MV-4-11 (cell line): ENCODE data around the gene CAMKK2.
"Not testable (repeated sequence)": the region's sequence is repeated elsewhere in the genome, so short reads cannot be mapped to it uniquely, and the experiment has no call there.

Source experiments
- DNase-seq: peaks from one replicate; lab custom pipeline; 2025; lab: John Stamatoyannopoulos, UW

Gene CAMKK2

DNA sequence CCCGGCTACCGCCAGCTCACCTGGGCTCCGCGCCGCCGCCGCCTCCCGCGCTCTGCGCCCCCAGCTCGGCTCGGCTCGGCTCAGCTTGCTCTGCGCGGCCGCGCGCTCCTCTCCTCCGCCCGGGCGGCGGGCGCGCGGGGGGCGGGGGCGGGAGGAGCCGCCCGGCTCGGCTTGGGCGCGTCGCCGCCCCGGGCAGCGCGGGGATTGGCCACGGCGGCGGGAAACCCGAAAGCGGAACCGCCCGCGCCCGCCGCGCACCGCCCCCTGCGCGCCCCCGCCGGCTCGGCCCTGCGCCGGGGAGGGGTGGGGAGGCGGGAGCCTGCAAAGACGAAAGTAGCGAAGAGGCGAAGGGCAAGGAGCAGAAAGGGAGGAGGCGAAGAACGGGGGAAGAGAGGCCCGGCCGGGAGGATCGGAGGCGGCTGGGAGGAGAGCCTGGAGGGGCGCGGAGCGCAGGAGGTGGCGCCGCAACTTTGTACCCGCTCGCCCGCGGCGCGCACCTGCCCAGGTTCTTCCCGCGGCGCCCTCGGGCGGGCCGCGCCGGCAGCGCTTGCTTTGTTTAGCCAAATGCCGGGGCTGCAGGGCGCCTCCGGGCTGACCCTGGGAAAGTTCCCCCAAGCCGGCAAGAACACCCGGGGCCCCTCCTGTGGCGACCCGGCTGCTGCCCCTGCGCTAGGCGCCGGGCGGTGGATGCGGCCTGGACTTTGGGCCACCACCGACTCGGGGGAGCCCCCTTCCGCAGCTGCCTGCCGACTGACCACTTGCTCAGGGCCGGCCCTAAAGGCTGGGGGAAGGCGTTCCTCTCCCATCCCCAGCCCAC, at the start of gene CAMKK2:
CAMKK2 (minus strand) TSS at position 92 of the 817 bp plus-strand sequence. CDS start 22,183 bp downstream, outside the sequence.
- DNase-seq: peak; percentile 67

DNA sequence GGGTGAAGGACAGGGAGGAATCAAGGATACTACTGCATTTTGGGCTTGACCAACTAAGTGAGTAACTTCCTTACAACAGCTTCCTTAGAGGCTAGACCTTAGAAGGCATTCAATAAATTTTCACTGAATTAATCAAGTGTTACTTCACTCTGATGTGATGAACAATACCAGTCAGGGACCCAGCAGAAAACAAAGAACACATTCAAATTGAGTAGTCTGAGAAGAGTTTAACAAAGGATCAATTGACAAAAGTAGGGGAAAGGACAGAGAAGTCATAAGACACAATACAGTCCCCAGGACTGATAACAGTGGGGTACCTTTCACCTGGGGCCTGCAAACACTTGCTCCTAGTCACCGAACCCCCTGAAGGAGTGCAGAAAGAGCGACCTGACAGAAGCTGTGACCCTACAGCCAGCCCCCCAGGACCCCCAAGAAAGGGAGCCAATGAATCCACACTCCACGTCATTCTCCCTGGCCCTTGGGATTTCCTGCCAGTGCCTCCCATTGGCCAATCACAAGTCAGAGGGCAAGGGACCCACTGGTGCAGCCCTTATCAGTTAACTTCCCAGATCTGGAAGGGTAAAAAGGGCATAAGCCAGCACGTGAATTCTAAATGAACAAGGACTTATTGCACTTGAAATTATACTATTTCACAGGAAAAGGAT, 48.8 kb upstream of the CAMKK2 start:
- DNase-seq: no peak

DNA sequence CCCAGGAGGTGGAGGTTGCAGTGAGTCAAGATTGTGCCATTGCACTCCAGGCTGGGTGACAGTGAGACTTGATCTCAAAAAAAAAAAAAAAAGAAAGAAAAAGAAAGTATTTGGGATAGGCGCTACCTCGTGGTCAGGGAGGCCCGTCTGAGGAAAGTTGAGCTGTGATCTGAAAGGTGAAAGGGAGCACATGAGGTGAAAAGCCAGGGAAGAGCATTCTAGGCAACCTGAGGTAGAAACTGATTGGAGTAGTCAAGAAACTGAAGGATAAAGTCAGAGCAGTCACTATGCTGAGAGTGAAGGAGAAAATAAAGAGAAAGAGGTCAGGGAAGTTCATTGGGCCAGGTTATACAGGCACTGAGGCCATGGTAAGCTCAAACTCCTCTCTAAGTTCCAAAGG, 48.0 kb upstream of the CAMKK2 start:
- no peak for DNase-seq

DNA sequence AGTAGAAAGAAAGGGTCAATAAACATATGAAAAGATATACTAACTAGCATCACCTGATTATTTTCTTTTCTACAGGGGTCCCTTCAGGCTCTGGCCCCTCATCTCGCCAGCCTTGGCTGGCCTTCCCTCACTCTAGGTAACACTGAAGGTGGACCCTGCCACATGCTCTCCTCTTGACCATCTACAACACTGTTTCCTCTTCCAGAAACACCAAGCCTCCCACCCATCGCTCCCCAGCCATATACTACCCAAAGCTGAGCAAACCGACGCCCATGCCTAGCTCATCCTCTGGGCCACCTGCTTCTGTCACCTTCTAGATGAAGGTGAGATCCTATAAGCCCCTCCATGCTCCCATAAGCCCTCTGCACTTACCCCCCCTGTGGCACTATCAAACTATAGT, 40.9 kb upstream of the CAMKK2 start:
- no peak for DNase-seq

DNA sequence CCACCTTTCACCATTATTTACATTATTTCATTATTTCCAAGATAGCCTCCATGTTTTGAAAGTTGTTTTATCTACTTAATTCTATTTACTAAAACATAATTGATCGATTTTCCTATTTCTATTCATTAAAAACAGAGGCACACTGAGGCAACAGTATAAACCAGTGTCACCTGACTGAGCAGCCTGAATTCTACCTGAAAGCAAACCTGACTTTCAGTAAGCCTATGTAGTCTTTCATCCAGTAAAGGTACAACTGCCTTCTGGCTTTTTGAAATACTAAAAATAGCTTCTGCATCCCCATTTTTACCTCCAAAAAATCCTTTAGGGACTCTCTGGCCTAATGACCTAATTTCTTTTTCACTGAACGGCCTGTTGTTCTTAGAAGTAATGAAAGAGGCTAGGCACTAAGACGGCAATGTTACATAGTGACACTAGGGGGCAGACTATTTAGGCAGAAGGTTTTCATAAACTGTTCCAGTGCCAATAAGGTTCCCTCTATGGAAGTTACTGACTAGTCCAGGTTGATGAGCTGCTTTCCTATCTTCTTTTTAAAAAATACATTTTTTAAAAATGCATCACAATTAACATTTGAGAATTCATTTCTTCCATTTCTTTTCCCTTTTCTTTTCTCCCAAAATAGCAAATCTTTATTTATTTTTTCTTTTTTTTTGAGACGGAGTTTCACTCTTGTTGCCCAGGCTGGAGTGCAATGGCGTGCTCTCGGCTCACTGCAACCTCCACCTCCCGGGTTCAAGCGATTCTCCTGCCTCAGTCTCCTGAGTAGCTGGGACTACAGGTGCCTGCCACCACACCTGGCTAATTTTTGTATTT, 38.2 kb upstream of the CAMKK2 start:
- DNase-seq: peak; percentile 67

DNA sequence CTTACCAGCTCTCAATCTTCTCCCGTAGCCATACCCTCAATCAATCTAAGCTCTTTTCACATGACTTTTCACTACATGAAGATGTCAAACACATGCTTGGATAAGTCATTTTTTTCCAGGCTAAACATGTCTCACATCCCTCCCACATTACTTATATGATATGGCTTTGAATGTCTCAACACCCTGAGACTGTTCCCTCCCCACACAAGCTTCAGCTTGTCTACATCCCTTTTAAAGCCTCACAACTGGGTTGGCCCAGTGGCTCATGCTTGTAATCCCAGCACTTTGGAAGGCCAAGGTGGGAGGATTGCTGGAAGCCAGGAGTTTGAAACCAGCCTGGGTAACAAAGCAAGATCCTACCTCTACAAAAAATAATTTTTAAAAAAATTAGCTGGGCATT, 37.2 kb upstream of the CAMKK2 start:
- DNase-seq: no peak

DNA sequence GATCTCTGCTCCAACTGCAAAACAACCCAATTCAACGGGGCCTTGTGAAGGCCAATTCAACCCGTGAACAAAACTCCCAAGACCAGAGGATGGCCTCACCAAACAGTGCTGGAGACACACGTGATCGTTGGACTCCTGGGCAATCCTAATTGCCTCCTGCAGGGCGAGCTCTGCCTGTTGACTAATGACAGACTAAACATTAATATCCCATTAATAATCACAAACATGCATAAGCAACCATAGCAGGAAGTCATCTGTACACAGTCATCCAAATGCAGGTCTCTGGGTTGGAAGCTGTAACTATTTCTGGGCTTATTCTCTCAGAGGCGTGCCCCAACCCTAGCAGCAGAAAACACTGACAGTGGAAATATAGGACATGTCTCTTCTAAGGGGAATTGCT, 34.7 kb upstream of the CAMKK2 start:
- DNase-seq: no peak

DNA sequence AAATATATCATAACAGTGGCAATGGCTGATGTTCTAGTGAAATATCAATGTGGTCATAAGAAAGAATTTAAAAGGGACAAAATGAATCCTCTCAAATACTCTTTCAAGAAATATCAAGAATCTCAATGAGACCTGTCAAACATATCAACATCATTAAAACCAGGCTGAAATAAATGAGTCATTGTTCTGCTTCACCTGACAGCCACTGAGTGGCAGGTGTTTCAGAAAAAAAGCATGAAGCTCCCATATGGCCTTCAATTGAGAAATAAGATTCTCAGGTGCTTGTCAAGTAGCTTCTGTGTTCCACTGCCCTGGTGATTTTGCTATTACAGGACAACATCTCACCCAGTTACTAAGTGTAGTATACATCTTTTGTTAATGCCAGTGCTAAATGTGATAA, 34.2 kb upstream of the CAMKK2 start:
- no peak for DNase-seq

DNA sequence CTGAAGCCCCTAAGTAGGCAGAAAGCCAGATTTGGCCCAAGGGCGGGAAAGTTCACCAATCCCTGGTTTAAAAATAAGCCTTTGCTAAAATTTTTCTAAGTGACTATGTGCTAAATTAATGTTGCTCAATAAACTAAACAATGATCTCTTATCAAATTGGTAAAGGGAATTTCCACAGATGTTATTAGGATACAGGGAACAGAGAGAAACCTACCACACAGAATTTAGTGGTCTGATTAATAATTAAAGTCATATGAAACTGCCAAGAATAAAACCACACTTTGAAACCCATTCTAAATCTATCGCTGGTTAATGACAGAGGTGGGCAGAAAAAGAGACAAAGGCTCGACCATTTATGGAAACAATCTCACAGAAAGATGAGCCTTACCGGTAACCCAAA, 33.7 kb upstream of the CAMKK2 start:
- no peak for DNase-seq

DNA sequence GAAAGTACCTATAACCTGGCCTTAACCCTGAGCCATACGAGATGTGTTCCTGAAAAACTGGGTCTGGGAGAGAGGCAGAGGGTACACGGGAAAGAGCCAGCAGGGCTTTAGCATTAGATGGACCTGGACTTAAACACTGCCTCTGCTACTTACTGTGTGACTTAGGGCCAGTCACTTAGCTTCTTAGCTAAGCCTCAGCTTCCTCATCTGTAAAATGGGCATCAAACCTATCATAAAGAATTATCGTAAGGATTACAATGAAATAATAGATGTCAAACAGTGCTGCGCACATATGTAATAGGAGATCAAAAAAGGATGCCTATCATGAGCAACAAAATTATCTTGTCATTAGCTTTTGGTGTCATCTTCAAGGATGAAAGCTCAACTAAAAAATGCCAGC, 32.1 kb upstream of the CAMKK2 start:
- DNase-seq: no peak

DNA sequence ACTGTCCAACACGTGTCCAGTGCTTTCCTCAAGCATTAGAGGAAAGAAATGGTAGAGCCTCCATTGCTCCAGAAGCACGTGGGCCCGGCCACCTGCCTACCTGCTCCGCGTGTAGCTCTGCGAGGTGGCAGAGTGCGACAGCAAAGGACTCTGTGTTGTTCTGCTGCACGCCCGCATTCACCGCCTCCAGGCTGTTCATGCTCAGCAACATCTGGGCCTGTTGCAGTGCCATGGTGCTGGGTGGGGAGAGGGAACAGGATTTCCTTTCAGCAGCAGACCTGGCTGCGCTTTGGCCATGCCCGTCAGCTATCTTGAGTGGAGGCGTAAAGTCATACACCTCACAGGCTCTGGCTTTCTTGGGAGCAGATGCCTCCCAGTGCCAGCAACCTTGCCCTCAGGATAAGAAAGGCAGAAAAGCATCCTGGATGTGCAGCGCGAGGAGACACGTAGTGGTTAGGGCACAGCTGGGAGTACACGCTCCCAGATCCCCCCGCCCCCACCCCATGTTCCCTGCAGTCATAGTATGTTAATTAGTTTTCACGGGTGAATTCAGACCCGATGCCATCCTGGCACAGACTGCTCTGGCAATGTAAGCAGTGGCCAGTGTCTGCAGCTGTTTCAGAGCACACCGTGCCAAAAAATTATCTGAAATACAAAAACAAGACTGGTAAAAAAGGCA, 30.6 kb upstream of the CAMKK2 start:
- DNase-seq: no peak

DNA sequence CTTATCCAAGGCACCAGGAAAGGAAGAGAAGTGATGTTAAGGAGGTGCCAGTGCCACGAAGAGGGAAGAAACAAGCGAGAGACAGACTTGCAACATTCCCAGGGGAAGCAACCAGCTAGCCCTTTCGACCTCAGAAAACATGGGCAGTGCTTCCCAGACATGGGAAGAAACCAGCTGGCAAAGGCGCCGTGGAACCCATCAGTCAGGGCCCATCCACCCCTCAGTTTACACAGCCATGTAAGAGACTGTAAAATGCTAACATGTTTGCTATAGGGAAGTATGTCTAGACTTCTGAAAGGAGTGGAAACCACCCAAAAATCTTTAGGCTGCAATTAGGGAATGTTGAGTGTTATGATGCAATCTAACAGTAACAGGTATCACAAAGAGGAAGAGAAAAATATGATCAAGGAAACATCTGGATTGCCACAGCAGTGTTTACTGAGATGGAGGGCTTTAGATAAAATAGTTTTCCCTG, 29.4 kb upstream of the CAMKK2 start:
- DNase-seq: peak; percentile 36

DNA sequence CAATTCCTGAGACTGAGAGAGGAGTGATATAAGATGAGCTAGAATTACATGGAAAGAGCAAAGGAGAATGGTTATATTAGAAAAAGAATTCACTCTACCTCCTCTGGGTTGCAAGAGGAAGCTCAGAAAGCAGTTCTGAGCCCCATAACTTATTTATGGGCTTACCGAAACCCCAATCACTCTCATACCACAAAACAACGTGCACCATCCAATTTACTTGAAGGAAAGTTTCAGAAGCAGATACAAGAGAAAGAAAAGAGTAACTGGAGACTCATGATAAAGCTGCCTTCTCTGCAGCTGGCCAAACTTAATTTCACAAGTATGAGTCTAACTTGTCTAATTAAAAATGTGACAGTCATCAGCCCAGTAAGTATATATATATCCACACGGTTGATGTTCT, 27.4 kb upstream of the CAMKK2 start:
- no peak for DNase-seq

DNA sequence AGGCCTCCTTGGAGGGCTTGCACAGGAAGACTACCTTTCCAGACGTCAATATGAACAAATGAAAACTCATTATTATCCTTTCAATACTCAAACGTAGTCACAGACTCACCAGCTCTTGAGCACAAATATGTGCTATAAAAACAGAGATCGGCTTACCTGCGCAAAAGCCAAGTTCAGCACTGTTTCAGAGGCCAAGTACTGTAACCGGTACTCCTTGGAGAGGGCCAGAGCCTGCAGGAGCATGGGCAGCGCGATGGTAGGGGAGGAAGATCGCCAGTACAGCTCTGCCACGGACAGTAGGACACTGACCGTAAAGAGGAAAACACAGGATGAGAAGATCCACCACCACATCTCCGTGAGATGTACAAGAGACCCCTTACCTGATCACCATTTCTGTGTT, 21.6 kb upstream of the CAMKK2 start:
- no peak for DNase-seq

DNA sequence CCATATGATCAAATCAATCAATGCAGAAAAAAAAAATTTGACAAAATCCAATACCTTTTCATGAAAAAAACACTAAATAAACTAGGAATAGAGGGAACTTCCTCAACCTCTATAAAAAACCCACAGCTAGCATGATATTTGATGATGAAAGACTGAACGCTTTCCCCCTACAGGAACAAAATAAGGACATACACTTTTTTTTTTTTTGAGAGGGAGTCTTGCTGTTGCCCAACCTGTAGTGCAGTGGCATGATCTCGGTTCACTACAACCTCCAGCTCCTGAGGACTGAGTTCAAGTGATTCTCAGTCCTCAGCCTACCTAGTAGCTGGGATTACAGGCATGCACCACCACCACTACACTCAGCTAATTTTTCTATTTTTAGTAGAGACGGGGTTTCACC, 17.9 kb upstream of the CAMKK2 start:
- peak; percentile 80 for DNase-seq

DNA sequence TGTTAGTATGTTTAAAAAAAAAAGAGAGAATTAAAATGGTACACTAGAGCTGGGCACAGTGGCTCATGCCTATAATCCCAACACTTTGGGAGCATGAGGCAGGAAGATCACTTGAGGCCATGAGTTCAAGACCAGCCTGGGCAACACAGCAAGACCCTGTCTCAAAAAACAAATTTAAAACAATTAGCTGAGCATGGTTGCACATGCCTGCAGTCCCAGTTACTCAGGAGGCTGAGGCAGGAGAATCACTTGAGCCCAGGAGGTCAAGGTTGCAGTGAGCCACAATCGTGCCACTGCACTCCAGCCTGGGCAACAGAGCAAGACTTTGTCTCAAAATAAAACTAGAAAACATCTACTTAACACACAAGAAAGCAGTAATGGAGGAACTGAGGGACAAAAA, 13.7 kb upstream of the CAMKK2 start:
- not testable (repeated sequence) for DNase-seq

DNA sequence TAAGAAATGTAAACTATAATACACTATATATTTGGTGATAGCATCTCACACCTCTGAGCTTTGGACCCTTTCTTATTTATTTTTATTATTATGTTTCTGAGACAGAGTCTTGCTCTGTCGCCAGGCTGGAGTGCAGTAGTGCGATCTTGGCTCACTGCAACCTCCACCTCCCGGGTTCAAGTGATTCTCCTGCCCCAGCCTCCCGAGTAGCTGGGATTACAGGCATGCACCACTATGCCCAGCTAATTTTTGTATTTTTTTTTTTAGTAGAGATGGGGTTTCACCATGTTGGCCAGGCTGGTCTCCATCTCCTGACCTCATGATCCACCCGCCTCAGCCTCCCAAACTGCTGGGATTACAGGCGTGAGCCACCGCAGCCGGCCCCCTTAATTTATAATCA, 10.9 kb upstream of the CAMKK2 start:
- not testable (repeated sequence) for DNase-seq

DNA sequence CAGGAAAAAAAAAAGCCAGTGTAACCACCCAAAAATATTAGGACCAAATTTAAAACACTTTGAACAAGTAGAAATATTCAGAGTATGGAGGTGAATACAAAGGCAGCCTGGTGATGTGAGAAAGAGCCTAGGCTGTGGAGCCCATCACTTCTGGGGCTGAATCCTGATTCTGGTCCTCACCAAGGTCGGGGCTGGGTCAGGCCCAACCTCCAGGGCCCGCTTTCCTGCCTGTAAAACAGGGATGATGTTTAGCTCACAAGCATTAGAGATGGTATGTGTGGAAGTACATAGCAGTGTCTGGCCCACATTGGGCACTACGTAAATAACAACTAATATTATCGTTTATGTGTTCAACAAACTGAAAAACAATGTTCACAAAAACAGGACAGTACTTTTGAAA, 7.8 kb upstream of the CAMKK2 start:
- DNase-seq: no peak

DNA sequence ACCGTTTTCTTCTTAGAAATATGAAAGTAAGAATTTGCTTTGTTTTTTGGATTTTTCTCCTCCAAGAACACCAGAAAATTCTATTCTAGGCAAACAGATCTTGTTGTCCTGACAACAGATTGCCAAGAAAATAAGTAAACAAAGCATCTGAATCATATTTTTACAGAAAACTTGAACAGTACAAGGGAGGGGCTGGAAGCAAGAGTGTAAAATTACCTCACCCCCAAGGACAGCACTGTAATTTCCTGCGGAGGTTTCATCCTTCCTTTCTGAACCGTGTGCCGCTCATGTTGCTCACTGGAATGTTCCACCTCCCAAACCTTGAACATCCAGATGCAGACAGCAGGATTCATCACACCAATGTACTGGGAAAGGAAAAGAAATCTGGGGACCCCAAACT, 5.4 kb upstream of the CAMKK2 start:
- DNase-seq: no peak

DNA sequence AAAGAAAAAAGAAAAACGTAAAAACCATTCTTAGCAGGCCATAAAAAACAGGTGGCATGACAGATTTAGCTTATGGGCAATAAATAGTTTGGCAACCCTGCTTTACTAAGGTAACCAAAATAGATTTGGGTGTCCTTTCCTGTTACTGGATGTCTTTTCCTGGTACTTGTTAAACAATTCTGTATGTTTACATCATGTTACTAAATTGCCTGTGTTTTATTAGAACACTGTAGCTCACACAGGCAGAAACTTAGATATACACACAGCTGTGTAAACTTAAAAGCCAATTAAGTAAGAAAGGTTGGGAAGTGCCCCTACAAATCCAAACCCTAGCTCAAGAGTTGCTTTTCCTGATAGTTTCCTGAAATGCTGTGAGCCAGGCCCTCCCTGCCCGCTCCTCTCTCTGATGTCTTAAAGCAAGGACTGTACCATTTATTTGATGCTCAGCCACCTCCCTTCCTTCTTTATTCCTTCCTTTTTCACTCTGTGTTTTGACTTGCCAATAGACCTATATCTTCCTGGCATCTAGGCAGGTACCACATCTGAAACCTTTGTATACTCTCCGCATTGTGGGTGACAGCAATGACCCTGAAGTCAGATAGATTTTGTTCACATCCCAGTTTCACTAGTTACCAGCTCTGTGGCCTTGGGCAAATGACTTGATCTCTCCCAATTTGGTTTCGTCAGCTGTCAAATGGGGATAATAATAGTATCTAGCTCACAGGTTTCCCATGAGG, 3.7 kb upstream of the CAMKK2 start:
- DNase-seq: no peak

DNA sequence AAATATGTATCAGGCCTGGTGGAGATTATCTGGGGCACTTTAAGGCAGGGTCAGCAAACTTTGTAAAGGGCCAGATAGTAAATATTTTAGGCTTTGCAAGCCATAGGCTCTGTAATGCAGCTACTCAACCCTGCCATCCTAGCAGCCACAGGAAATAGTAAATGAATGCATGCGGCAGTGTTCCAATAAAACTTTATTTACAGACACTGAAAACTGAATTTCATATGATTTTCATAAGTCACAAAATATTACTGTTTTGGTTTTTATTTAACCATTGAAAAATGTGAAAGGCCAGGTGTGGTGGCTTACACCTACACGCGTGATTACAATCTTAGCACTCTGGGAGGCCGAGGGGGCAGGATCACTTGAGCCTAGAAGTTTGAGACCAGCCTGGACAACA, 3.2 kb upstream of the CAMKK2 start:
- no peak for DNase-seq
